Glutamatergic neuron (in vitro differentiated cells): ENCODE data around the gene HNRNPK. TPM values are rescaled to one million over a fixed set of nuclear protein-coding genes. Genes with fewer than 3 reads are reported as not detected.

ENCODE experiments used
- DNase-seq: peaks from one replicate; pipeline ENCODE4 v3.0.0; 2022
- H3K27ac Mint-ChIP-seq: one replicate; pipeline ENCODE4 v1.8.0; 2020; ENCODE audit warnings: mild to moderate bottlenecking, mixed read lengths, inconsistent platforms; ENCODE audit not compliant: unreplicated experiment
- H3K27me3 Mint-ChIP-seq: one replicate; pipeline ENCODE4 v1.8.0; 2020; ENCODE audit warnings: mild to moderate bottlenecking, moderate library complexity, mixed read lengths, inconsistent platforms; ENCODE audit not compliant: unreplicated experiment
- H3K36me3 Mint-ChIP-seq: one replicate; pipeline ENCODE4 v1.8.0; 2020; ENCODE audit warnings: mild to moderate bottlenecking, mixed read lengths, inconsistent platforms; ENCODE audit not compliant: unreplicated experiment
- H3K4me1 Mint-ChIP-seq: one replicate; pipeline ENCODE4 v1.8.0; 2020; ENCODE audit warnings: mild to moderate bottlenecking, low read depth, mixed read lengths, inconsistent platforms; ENCODE audit not compliant: unreplicated experiment
- H3K4me3 Mint-ChIP-seq: one replicate; pipeline ENCODE4 v1.8.0; 2020; ENCODE audit warnings: mild to moderate bottlenecking, mixed read lengths, inconsistent platforms; ENCODE audit not compliant: unreplicated experiment
- H3K9me3 Mint-ChIP-seq: one replicate; pipeline ENCODE4 v1.8.0; 2020; ENCODE audit warnings: mild to moderate bottlenecking, moderate library complexity, mixed read lengths, inconsistent platforms; ENCODE audit not compliant: unreplicated experiment
- CTCF ChIP-seq: fragments of 200-600 bp; sonication (generic); IDR thresholded peaks from one replicate; pipeline ENCODE4 v1.5.0; 2021; ENCODE audit not compliant: partially characterized antibody, unreplicated experiment
- total RNA-seq: library from RNA; stranded (reverse); fragmentation: NEBNext Ultra II Directional; extraction: Animal tissue kit (Norgen Biotek cat#: 25700); gene quantifications from one replicate; pipeline ENCODE4 v1.2.1, GENCODE V29; 2021; ENCODE audit not compliant: unreplicated experiment

The HNRNPK gene
- total RNA-seq, 1 donor from 2014 or later: 763 TPM

- peaks cover 3% of the 10 kb centered on the region for H3K27me3 Mint-ChIP-seq
- no peak overlapping the region for H3K4me3 Mint-ChIP-seq
- no peak for DNase-seq
- no peaks in the 10 kb centered on the region for H3K9me3 Mint-ChIP-seq
- peaks cover 12% of the 10 kb centered on the region for H3K4me1 Mint-ChIP-seq
- H3K36me3 Mint-ChIP-seq: no peaks in the 10 kb centered on the region
- H3K27ac Mint-ChIP-seq: no peak overlapping the region
- no peak for TF ChIP-seq CTCF
Measured at GRCh38 chr9:83986765-83987401, 6.9 kb upstream of the HNRNPK start.

GRCh38 chr9:83986195-83986594 is 6.2 kb upstream of the HNRNPK start:
- peaks cover 2% of the 10 kb centered on the region for H3K9me3 Mint-ChIP-seq
- DNase-seq: no peak
- peaks cover 12% of the 10 kb centered on the region for H3K4me1 Mint-ChIP-seq
- peaks cover 7% of the 10 kb centered on the region for H3K27me3 Mint-ChIP-seq
- no peak overlapping the region for H3K27ac Mint-ChIP-seq
- H3K4me3 Mint-ChIP-seq: no peak overlapping the region
- no peaks in the 10 kb centered on the region for H3K36me3 Mint-ChIP-seq
- no peak for TF ChIP-seq CTCF

- peak; percentile 27 for DNase-seq
- H3K9me3 Mint-ChIP-seq: peaks cover 16% of the 10 kb centered on the region
Measured at GRCh38 chr9:83981126-83981871, 1.3 kb upstream of the HNRNPK start.

GRCh38 chr9:83980395-83981125 is 545 bp upstream of the HNRNPK start, which contains the start of gene RMI1:
RMI1 (plus strand) TSS chr9:83980805; CDS start chr9:84000987, 20,182 bp downstream.
- peaks cover 16% of the 10 kb centered on the region for H3K27me3 Mint-ChIP-seq
- H3K27ac Mint-ChIP-seq: peak within 1 kb of the TSS; percentile 100
- H3K36me3 Mint-ChIP-seq: no peaks in the 10 kb centered on the region
- peaks cover 27% of the 10 kb centered on the region for H3K4me1 Mint-ChIP-seq
- peak within 1 kb of the TSS; percentile 99 for H3K4me3 Mint-ChIP-seq
- H3K9me3 Mint-ChIP-seq: peaks cover 16% of the 10 kb centered on the region
- TF ChIP-seq CTCF: no peak
- DNase-seq: peak; percentile 99

More at GRCh38 chr9:83981126-83981871, 1.3 kb upstream of the HNRNPK start:
- H3K36me3 Mint-ChIP-seq: no peaks in the 10 kb centered on the region
- H3K27me3 Mint-ChIP-seq: peaks cover 16% of the 10 kb centered on the region
- peak overlapping the region; percentile 92 for H3K27ac Mint-ChIP-seq
- H3K4me3 Mint-ChIP-seq: peak overlapping the region; percentile 99
- no peak for TF ChIP-seq CTCF
- peaks cover 22% of the 10 kb centered on the region for H3K4me1 Mint-ChIP-seq
